ENCODE data around the gene CRLF2. TPM values are rescaled to one million over a fixed set of nuclear protein-coding genes. Genes with fewer than 3 reads are reported as not detected.

The CRLF2 gene
- polyA plus RNA-seq, 3 donors, result 0.11 to 0.17 TPM; not detected in 1

DNA sequence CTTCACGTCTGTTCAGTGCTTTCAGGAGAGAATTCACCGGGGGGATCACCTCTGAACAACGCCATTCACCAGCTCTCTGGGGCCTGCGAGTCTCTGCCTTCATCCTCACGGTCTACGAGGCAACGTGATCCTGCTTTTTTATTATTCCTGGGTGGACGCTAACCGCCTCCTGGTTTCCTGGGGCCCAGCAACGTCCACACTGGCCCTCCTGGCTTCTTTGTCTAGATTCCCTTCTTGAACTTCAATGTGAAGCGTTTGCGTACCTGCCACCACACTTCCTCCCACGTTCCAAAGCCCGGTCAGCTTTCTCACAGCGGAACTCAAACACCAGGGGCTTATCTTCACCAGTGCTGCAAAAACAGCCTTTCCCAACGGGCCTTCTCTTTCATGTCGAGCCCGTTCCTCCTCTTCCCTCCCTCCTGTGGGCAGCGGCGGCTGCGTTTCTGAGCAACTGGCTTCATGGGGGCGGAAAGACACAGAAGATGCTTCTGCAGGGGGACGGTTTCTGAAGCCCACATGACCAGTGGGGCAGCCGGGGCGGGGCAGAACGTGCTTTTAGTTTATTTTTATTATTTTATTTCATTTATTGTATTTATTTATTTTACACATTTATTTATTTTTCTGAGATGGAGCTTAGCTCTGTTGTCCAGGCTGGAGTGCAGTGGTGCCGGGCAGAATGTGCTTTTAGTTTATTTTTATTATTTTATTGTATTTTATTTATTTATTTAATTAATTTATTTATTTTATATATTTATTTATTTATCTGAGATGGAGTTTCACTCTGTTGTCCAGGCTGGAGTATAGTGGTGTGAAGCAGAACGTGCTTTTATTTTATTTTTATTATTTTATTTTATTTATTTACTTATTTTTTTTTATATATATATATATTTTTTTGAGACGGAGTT, 64.6 kb downstream of the CRLF2 start:
- no peaks in the 10 kb centered on the region for H4K20me1 ChIP-seq (ENCODE audit: insufficient read depth, low read length)
- 65% methylated on average over 17 of the region's 29 CpGs for WGBS (ENCODE audit: insufficient coverage)
- DNase-seq, result no peak
- no peak overlapping the region for H3K9ac ChIP-seq (ENCODE audit: insufficient read depth, low read length, poor library complexity, severe bottlenecking)
- Mint-ChIP-seq H3K27me3 (ENCODE audit: low read depth in 3 of 3) (peaks cover 3 to 12% (median 10%) of the 10 kb centered on the region in 3 donors), H3K36me3 (no peaks in the 10 kb centered on the region), H3K27ac (no peak overlapping the region), H3K4me3 (no peak overlapping the region), H3K9me3 (peaks cover 0 to 6% (median 0%) of the 10 kb centered on the region in 7 donors), H3K4me1 (no peaks in the 10 kb centered on the region)
- no peak overlapping the region for H2AFZ ChIP-seq (ENCODE audit: insufficient read depth, low read depth, low read length, poor library complexity, severe bottlenecking)
- TF ChIP-seq, protein P1, sequence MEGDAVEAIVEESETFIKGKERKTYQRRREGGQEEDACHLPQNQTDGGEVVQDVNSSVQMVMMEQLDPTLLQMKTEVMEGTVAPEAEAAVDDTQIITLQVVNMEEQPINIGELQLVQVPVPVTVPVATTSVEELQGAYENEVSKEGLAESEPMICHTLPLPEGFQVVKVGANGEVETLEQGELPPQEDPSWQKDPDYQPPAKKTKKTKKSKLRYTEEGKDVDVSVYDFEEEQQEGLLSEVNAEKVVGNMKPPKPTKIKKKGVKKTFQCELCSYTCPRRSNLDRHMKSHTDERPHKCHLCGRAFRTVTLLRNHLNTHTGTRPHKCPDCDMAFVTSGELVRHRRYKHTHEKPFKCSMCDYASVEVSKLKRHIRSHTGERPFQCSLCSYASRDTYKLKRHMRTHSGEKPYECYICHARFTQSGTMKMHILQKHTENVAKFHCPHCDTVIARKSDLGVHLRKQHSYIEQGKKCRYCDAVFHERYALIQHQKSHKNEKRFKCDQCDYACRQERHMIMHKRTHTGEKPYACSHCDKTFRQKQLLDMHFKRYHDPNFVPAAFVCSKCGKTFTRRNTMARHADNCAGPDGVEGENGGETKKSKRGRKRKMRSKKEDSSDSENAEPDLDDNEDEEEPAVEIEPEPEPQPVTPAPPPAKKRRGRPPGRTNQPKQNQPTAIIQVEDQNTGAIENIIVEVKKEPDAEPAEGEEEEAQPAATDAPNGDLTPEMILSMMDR (IDR thresholded peaks at IDR 0.05), result no peak
- H3K9me3 ChIP-seq (replicated peaks in 1 of 2; ENCODE audit: control insufficient read depth in 1 of 2, insufficient read depth in 1 of 2, low read length in 2 of 2), result no peaks in the 10 kb centered on the region
- H3K27me3 ChIP-seq (ENCODE audit: control insufficient read depth in 2 of 2, insufficient read depth in 2 of 2, low read length in 2 of 2), result no peaks in the 10 kb centered on the region
- no peaks in the 10 kb centered on the region for H3K4me1 ChIP-seq (ENCODE audit: control insufficient read depth in 1 of 2, insufficient read depth in 2 of 2, low read length in 2 of 2)
- no peak overlapping the region for H3K4me2 ChIP-seq (replicated peaks; ENCODE audit: extremely low read depth, low read length, poor library complexity, severe bottlenecking)
- H3K36me3 ChIP-seq (replicated peaks in 1 of 2; ENCODE audit: control insufficient read depth in 1 of 2, insufficient read depth in 2 of 2, low read length in 2 of 2), result no peaks in the 10 kb centered on the region
- H3K4me3 ChIP-seq (replicated peaks in 1 of 3; ENCODE audit: low read depth in 2 of 3, low read length in 3 of 3), result no peak overlapping the region
- no peaks in the 10 kb centered on the region for H3K79me2 ChIP-seq (ENCODE audit: insufficient read depth, low read length)
- no peak overlapping the region for H3K27ac ChIP-seq (ENCODE audit: low read depth in 1 of 2, low read length in 2 of 2)
- intact Hi-C loops (cut with micrococcal nuclease), result no loop called here

DNA sequence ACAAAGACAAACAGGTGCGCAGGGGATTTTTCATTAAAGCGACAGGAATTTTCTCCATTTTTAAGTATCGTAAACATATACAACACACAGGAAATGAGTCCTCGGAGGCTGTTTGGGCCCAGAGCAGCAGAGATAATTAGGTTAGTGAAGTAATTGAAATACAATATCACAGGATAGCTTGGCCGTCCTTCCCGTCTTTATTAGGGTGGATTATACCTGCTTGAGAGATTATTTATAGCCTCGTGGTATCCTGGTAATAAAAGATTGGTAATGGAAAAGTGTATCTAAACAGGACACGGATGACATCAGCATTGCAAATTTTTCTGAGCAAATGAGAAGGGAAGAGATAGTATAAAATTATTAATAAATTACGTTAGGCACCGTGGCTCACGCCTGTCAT, 68.2 kb downstream of the CRLF2 start:
- Histone ChIP-seq H3K36me3 (replicated peaks in 1 of 2; ENCODE audit: control insufficient read depth in 1 of 2, insufficient read depth in 2 of 2, low read length in 2 of 2) (no peaks in the 10 kb centered on the region), H3K9ac (ENCODE audit: insufficient read depth, low read length, poor library complexity, severe bottlenecking) (no peak overlapping the region), H3K27ac (ENCODE audit: low read depth in 1 of 2, low read length in 2 of 2) (no peak overlapping the region), H3K9me3 (replicated peaks in 1 of 2; ENCODE audit: control insufficient read depth in 1 of 2, insufficient read depth in 1 of 2, low read length in 2 of 2) (no peaks in the 10 kb centered on the region), H3K27me3 (ENCODE audit: control insufficient read depth in 2 of 2, insufficient read depth in 2 of 2, low read length in 2 of 2) (no peaks in the 10 kb centered on the region), H3K4me1 (ENCODE audit: control insufficient read depth in 1 of 2, insufficient read depth in 2 of 2, low read length in 2 of 2) (no peaks in the 10 kb centered on the region), H2AFZ (ENCODE audit: insufficient read depth, low read depth, low read length, poor library complexity, severe bottlenecking) (no peak overlapping the region), H3K4me3 (replicated peaks in 1 of 3; ENCODE audit: low read depth in 2 of 3, low read length in 3 of 3) (no peak overlapping the region), H3K79me2 (ENCODE audit: insufficient read depth, low read length) (no peaks in the 10 kb centered on the region), H3K4me2 (replicated peaks; ENCODE audit: extremely low read depth, low read length, poor library complexity, severe bottlenecking) (no peak overlapping the region), H4K20me1 (ENCODE audit: insufficient read depth, low read length) (no peaks in the 10 kb centered on the region)
- WGBS (ENCODE audit: insufficient coverage), result 93% methylated on average over 3 of the region's 11 CpGs
- no peak overlapping the region for H3K4me3 Mint-ChIP-seq
- intact Hi-C loops (cut with micrococcal nuclease), result no loop called here
- no peak overlapping the region for H3K27ac Mint-ChIP-seq
- no peaks in the 10 kb centered on the region for H3K4me1 Mint-ChIP-seq
- TF ChIP-seq, protein P1 (IDR thresholded peaks at IDR 0.05), result no peak
- no peak for DNase-seq
- peaks cover 0 to 5% (median 4%) of the 10 kb centered on the region in 3 donors for H3K27me3 Mint-ChIP-seq (ENCODE audit: low read depth in 3 of 3)
- H3K9me3 Mint-ChIP-seq, result peaks cover 0 to 6% (median 0%) of the 10 kb centered on the region in 7 donors
- no peaks in the 10 kb centered on the region for H3K36me3 Mint-ChIP-seq

Other genes starting within 250 kb of the CRLF2 start
- 100 to 1,000 TPM in 1 of 3 donors, 10 to 100 TPM in 2; 73.8 to 125 (median 77.4) TPM for gene CSF2RA, start 56.2 kb upstream of the CRLF2 start, polyA plus RNA-seq
- 10 to 100 TPM in 1 of 3 donors, 1 to 10 TPM in 2; 2.9 to 12.0 (median 4.4) TPM for gene IL3RA, start 124.1 kb upstream of the CRLF2 start, polyA plus RNA-seq
- 100 to 1,000 TPM; 442 to 769 (median 449) TPM for gene SLC25A6, start 179.5 kb upstream of the CRLF2 start, polyA plus RNA-seq
- gene ASMTL, start 240.3 kb upstream of the CRLF2 start, polyA plus RNA-seq, result 10 to 100 TPM; 19.0 to 31.5 (median 31.0) TPM